IMR-90 (cell line): ENCODE data around the gene ZNF211. TPM values are rescaled to one million over a fixed set of nuclear protein-coding genes. Genes with fewer than 3 reads are reported as not detected.

Experiments used
- ATAC-seq: fragments of 200-7000 bp; cut with Tn5 transposase; 2 replicates; pipeline ENCODE4 v1.9.1; 2020; ENCODE audit warnings: low read depth, mild to moderate bottlenecking, moderate library complexity
- BruUV-seq: library from RNA; stranded (reverse); fragments of 400-500 nt; replicated peaks from 2 replicates; lab custom pipeline; 2021; lab: Mats Ljungman, UMichigan
- CTCF ChIA-PET: fragments of 300-600 bp; formaldehyde crosslinking; extraction: SDS; loops from one replicate; lab custom pipeline; 2021; ENCODE audit warnings: antibody characterized with exemption; lab: Yijun Ruan, JAX
- POLR2A ChIA-PET: fragments of 300-600 bp; sonication (Branson Sonifier 250); formaldehyde crosslinking; loops from one replicate; lab custom pipeline; 2022; ENCODE audit warnings: antibody characterized with exemption; ENCODE audit not compliant: unreplicated experiment; lab: Charles Lee
- DNase-seq: peaks from one replicate; pipeline ENCODE4 v3.0.0; 2013
- H2AFZ ChIP-seq: replicated peaks from 2 replicates; pipeline ENCODE3; 2013; ENCODE audit warnings: low read length, mild to moderate bottlenecking; ENCODE audit not compliant: poor library complexity
- H2AK5ac ChIP-seq: 2 replicates; pipeline ENCODE4 v1.6.1; 2013; ENCODE audit warnings: low read depth, low read length, inconsistent platforms
- H2AK9ac ChIP-seq: replicated peaks from 2 replicates; pipeline ENCODE3; 2013; ENCODE audit warnings: mild to moderate bottlenecking, low read depth, low read length, moderate library complexity; ENCODE audit not compliant: poor library complexity
- H2BK120ac ChIP-seq: 2 replicates; pipeline ENCODE4 v1.6.1; 2013; ENCODE audit warnings: low read depth, low read length, inconsistent platforms
- H2BK15ac ChIP-seq: 3 replicates; pipeline ENCODE4 v1.6.1; 2013; ENCODE audit warnings: low read depth, low read length, inconsistent platforms
- H2BK20ac ChIP-seq: 2 replicates; pipeline ENCODE4 v1.6.1; 2013; ENCODE audit warnings: low read depth, mild to moderate bottlenecking, inconsistent platforms, low read length, moderate library complexity
- H2BK5ac ChIP-seq: 2 replicates; pipeline ENCODE4 v1.6.1; 2013; ENCODE audit warnings: mild to moderate bottlenecking, low read depth, low read length, inconsistent platforms; ENCODE audit not compliant: poor library complexity, severe bottlenecking
- H3K14ac ChIP-seq: replicated peaks from 2 replicates; pipeline ENCODE4 v1.6.1; 2013; ENCODE audit warnings: low read depth, low read length, inconsistent platforms
- H3K18ac ChIP-seq: 2 replicates; pipeline ENCODE4 v1.6.1; 2013; ENCODE audit warnings: low read depth, low read length, control low read depth
- H3K23ac ChIP-seq: 2 replicates; pipeline ENCODE4 v1.6.1; 2013; ENCODE audit warnings: low read depth, low read length, inconsistent platforms
- H3K27ac ChIP-seq: 2 replicates; pipeline ENCODE4 v1.5.1; 2013; ENCODE audit warnings: mild to moderate bottlenecking, control low read depth, low read length; ENCODE audit not compliant: insufficient read depth
- H3K27me3 ChIP-seq: 2 replicates; pipeline ENCODE4 v1.6.1; 2013; ENCODE audit warnings: low read length; ENCODE audit not compliant: control insufficient read depth, insufficient read depth
- H3K36me3 ChIP-seq: 2 replicates; pipeline ENCODE4 v1.6.1; 2013; ENCODE audit warnings: low read length, mixed read lengths; ENCODE audit not compliant: control insufficient read depth, insufficient read depth
- H3K4ac ChIP-seq: 2 replicates; pipeline ENCODE4 v1.6.1; 2013; ENCODE audit warnings: low read depth, low read length, inconsistent platforms
- H3K4me1 ChIP-seq: 2 replicates; pipeline ENCODE4 v1.6.1; 2013; ENCODE audit warnings: low read length, mixed read lengths; ENCODE audit not compliant: control insufficient read depth, insufficient read depth
- H3K4me2 ChIP-seq: 2 replicates; pipeline ENCODE4 v1.6.1; 2013; ENCODE audit warnings: low read depth, mild to moderate bottlenecking, control low read depth, low read length, moderate library complexity
- H3K4me3 ChIP-seq: 2 replicates; pipeline ENCODE4 v1.5.1; 2013; ENCODE audit warnings: low read depth, mild to moderate bottlenecking, control low read depth, low read length, moderate library complexity; ENCODE audit not compliant: insufficient read depth
- H3K56ac ChIP-seq: 2 replicates; pipeline ENCODE4 v1.6.1; 2013; ENCODE audit warnings: low read length, inconsistent platforms; ENCODE audit not compliant: insufficient read depth; ENCODE audit errors: extremely low read depth
- H3K79me1 ChIP-seq, 2 experiments: 2 replicates each; pipeline ENCODE4 v1.6.1; 2013; ENCODE audit warnings: low read length in 2 of 2, inconsistent platforms in 1 of 2, low read depth in 1 of 2
- H3K9ac ChIP-seq: 2 replicates; pipeline ENCODE4 v1.6.1; 2013; ENCODE audit warnings: low read depth, low read length, control low read depth
- H3K9me1 ChIP-seq: 2 replicates; pipeline ENCODE4 v1.6.1; 2013; ENCODE audit warnings: low read length, inconsistent platforms; ENCODE audit not compliant: insufficient read depth
- H3K9me3 ChIP-seq: 2 replicates; pipeline ENCODE4 v1.6.1; 2013; ENCODE audit warnings: low read length; ENCODE audit not compliant: control insufficient read depth, insufficient read depth
- H4K20me1 ChIP-seq: 2 replicates; pipeline ENCODE4 v1.6.1; 2013; ENCODE audit warnings: low read length, inconsistent platforms; ENCODE audit not compliant: insufficient read depth
- H4K5ac ChIP-seq: 2 replicates; pipeline ENCODE4 v1.6.1; 2013; ENCODE audit warnings: mild to moderate bottlenecking, low read depth, low read length, control low read depth
- H4K8ac ChIP-seq, 2 experiments: 2 replicates each; pipeline ENCODE4 v1.6.1; 2013; ENCODE audit warnings: low read depth in 2 of 2, low read length in 2 of 2, control low read depth in 1 of 2, inconsistent platforms in 1 of 2
- H4K91ac ChIP-seq: 2 replicates; pipeline ENCODE4 v1.6.1; 2013; ENCODE audit warnings: low read depth, low read length, inconsistent platforms; ENCODE audit not compliant: insufficient read depth
- RAD21 ChIP-seq: IDR thresholded peaks from 2 replicates; pipeline ENCODE4 v1.6.1; 2012; ENCODE audit warnings: low read length, improper control_type of control experiment
- WGBS, 2 experiments: methylation state at CpG; one replicate each; pipeline versions ENCODE4 v1.1.5 to v1.1.7; 2013; ENCODE audit warnings: missing lambda C conversion rate in 2 of 2; ENCODE audit not compliant: insufficient read length in 1 of 2; ENCODE audit errors: extremely low coverage in 2 of 2; 5-methylcytosine and 5-hydroxymethylcytosine counted together
- dilution Hi-C: fragments of 300-500 bp; cut with HindIII; formaldehyde crosslinking; loops from one replicate; pipeline ENCODE4 v1.14.3; 2018; ENCODE audit warnings: low sequenced_read_pairs; ENCODE audit not compliant: unreplicated experiment
- in situ Hi-C: fragments of 300-500 bp; cut with MboI; formaldehyde crosslinking; loops from 3 replicates; pipeline ENCODE4 v1.14.3; 2019; ENCODE audit warnings: low sequenced_read_pairs, inconsistent platforms, mixed read lengths
- intact Hi-C: fragments of 100-400 bp; cut with micrococcal nuclease; formaldehyde crosslinking; loops from 2 replicates; pipeline ENCODE4 v1.10.0; 2022
- polyA plus RNA-seq, 3 experiments: library from polyadenylated mRNA; depleted of rRNA; stranded (reverse); fragments of >200 nt; gene quantifications; 2 replicates each; pipeline ENCODE4 v1.2.3, GENCODE V29; 2012; ENCODE audit warnings: low replicate concordance in 1 of 3
- total RNA-seq: library from RNA; depleted of rRNA; stranded (reverse); fragments of >200 nt; gene quantifications from 2 replicates; pipeline ENCODE4 v1.2.3, GENCODE V29; 2012

ZNF211 gene
- total and polyA plus RNA-seq, 2 of the 4 experiments (the other 2 are of a cell fraction): 8.7 to 13.1 TPM

GRCh38 chr19:57611113-57611512, 21.9 kb upstream of the ZNF211 start:
- Histone ChIP-seq H3K4me2 (no peak overlapping the region), H2AFZ (no peak overlapping the region), H2AK9ac (no peak overlapping the region), H3K14ac (no peak overlapping the region), H3K9me3 (peaks cover 22% of the 10 kb centered on the region), H2BK15ac (no peak overlapping the region), H2AK5ac (no peak overlapping the region), H4K91ac (no peak overlapping the region), H4K5ac (no peak overlapping the region), H3K36me3 (peaks cover 20% of the 10 kb centered on the region), H2BK20ac (no peak overlapping the region), H3K27ac (no peak overlapping the region), H2BK5ac (no peak overlapping the region), H3K9ac (no peak overlapping the region), H3K56ac (no peak overlapping the region), H3K9me1 (no peaks in the 10 kb centered on the region), H4K8ac (no peak overlapping the region), H3K18ac (no peak overlapping the region), H3K79me1 (peaks cover 6 to 28% of the 10 kb centered on the region in 2 experiments; a peak in 3 of 4 replicates), H4K20me1 (no peaks in the 10 kb centered on the region), H3K23ac (no peak overlapping the region), H3K4me3 (no peak overlapping the region), H3K27me3 (no peaks in the 10 kb centered on the region), H3K4ac (no peak overlapping the region), H2BK120ac (no peak overlapping the region), H3K4me1 (peaks cover 2% of the 10 kb centered on the region; the same call in 1 of the 2 replicates)
- 84% methylated on average over 3 of the region's 4 CpGs; no CpG with 5 or more reads in 1 of the 2 experiments for WGBS, 2 experiments
- intact Hi-C loops (no loop called here), dilution Hi-C loops (no loop called here), in situ Hi-C loops (no loop called here)
- CTCF ChIA-PET: no interaction called here
- no peak for DNase-seq
- BruUV-seq: no TSS peak
- ATAC-seq: no peak
- POLR2A ChIA-PET: no interaction called here
- TF ChIP-seq RAD21: no peak
